ENCODE measurements around the gene SLC30A4.
A peak's percentile ranks its signal among the peaks of the same experiment; 100 is the strongest.

The SLC30A4 gene, protein sequence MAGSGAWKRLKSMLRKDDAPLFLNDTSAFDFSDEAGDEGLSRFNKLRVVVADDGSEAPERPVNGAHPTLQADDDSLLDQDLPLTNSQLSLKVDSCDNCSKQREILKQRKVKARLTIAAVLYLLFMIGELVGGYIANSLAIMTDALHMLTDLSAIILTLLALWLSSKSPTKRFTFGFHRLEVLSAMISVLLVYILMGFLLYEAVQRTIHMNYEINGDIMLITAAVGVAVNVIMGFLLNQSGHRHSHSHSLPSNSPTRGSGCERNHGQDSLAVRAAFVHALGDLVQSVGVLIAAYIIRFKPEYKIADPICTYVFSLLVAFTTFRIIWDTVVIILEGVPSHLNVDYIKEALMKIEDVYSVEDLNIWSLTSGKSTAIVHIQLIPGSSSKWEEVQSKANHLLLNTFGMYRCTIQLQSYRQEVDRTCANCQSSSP

DNA sequence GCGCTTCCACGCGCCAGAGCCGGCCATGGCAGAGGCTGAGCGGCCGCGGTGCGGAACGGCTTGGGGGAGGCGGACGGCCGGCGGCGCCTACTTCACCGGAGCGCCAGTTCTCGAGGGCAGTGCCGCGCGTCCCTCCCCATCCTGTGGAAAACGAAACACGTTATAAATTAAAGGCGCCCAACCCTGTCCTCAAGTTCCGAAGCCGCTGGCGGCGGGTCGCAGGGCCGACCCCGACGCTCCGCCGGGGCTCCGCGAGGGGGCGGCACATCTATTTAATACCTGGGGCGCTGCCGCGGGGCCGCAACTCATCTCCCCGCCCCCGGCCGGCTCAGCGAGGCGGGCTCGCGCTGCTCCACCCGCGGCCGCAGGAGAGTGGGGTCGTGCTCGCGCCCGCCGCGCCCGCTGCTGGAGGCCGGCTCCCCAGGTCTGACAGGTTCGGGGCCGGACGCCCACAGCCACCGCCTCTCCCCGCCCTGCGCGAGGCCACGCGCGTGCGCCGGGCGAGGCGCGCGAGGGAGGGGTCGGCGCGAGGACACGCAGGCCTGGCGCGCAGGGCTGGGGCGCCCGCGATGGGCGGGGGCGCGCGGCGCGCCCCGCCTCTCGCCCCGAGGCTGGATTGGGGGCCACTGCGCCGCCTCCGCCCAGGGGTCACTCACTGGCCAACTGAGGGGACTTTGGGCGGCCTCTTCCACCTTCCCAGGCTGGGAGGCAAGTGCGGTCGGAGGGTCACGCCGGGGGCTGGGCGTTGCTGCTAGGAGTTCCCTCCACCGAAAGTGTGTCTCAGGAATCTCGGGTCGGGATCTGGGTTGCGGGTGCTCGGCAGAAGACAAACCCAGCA lies at the start of gene SLC30A4:
SLC30A4 (minus strand) TSS at position 428 of the 838 bp plus-strand sequence; CDS start at position 27, 401 bp downstream.
- peak; percentile 68 for DNase-seq (ENCODE audit: low spot score)

DNA sequence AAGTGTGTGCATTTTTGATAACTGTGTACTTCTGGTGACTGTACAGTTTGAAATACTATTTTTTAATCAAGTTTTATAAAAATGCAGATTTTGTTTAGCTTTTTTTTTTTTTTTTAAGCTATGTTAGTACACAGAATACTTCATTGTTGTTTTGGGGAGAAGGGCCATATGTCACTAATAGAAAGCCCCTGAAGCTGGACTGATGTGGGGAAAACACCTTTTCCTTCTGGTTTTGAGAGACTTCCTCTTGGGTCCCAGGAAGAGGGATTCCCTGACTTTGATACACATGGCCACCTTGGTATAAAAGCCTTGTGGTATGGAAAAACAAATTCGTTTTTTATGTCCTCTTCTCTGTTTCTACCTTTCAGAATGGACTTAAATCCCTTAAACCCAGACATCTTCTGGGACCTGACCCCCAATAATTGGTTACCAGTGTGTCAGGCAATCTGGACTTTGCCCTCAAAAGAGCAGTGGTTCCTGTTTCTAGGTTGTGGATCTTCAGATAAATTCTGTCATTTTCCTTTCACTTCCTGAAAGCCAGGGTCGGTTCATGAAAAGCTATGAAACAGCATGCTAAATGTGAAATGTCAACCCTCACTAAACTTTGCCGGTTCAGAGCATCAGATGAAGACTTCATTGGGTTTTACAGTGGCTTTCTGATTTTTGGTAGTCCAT lies 33.5 kb upstream of the SLC30A4 start:
- no peak for DNase-seq (ENCODE audit: low spot score)

DNA sequence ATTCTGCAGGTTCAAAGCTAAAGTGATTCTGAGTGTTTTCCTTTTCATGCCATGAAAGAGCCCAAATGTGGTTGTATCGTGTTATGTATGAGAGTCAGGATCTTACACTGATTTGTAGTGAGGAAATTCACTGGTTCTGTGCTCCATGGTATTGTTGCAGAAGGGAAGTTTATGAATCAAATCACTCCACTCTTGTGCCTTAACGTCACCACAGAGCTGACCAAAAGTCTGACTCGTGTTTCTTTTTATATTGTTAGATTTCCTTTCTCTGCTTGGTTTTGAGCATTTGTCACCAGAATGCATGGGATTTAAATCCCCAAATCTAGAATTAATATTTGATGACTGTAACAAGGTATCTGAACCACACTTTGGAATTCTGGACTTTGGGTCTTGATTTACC lies 29.1 kb upstream of the SLC30A4 start:
- no peak for DNase-seq (ENCODE audit: low spot score)

DNA sequence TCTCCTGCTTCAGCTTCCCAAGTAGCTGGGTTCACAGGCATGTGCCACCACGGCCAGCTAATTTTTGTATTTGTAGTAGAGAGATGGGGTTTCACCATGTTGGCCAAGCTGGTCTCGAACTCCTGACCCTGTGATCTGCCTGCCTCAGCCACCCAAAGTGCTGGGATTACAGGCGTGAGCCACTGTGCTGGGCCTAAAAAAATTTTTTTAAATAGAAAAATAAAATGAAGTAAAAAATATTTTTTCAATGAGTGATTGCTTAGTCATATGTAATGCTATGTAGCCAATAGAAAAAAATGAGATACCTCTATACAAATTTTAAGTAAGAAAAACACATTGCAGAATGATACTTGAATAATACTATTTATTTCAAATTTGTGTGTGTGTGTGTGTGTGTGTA lies 27.9 kb upstream of the SLC30A4 start:
- peak; percentile 9 for DNase-seq (ENCODE audit: low spot score)

DNA sequence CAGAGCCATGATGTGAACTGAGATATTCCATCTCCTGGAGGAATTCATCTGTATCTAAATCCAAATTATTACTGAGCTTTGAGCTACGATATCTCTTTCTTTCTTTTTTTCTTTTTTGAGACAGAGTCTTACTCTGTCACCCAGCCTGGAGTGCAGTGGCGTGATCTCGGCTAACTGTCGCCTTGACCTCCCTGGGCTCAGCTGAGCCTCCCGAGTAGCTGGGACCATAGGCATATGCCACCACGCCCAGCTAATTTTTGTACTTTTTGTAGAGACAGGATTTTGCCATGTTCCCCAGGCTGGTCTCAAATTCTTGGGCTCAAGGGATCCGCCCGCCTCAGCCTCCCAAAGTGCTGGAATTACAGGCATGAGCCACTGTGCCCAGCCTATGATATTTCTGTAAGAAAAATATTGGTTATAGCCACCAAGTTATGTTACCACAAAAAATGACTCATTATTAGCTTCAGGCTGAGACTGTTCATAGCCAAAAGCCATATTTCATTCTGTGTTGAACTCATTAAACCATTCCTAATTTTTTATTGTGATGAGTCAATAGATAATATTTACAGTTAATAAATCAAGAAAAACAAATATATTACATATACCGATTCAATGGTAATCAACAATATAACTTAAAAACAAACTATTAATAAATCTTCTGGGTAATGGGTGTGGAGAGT lies 27.1 kb upstream of the SLC30A4 start:
- no peak for DNase-seq (ENCODE audit: low spot score)

DNA sequence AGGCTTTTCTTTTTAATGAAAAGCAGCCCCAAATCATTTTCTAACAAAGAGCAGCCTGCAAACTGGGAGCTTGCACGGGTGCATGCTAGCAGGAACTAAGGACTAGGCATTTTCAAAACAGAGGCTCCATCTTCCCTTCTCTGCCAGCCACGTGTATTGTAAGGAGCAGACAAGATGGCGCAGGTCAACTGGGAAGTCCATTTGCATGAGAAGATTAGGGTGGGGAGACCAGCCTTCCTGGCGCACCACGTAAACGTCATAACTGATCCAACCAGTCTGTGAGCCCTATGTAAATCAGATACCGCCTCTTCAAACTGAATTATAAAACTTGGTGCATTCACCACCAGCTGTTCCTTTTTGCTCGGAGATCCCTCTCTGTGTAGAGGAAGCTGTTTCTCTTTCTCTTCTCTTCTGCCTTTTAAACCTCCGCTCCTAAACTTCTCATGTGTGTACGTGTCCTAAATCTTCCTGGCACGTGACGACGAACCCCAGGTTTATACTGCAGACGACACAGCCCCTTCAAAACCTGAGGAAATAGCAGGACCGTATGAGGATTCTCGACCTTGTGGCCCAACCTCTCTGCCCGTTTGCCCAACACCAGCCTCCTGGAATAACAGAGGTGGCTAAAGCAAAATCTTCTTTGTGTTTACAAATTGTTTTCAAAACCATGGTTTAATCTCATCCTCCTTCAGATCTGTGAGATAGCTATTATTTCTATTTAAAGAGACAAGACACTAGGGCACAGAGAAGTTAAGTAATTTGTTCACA lies 26.4 kb upstream of the SLC30A4 start:
- DNase-seq (ENCODE audit: low spot score): no peak

DNA sequence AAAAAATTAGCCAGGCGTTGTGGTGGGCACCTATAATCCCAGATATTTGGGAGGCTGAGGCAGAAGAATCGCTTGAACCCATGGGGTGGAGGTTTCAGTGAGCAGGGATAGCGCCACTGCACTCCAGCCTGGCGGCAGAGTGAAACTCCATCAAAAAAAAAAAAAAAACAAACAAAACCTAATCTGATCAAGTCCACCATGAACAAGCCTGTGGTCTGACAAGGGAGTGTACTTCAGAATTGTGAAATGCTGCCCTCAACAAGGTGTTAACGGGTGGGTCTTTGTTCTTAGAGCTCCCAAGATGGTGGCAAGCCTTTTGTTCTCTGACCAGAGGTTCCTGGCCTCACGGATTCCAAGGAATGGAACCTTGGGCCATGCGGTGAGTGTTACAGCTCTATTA lies 24.2 kb upstream of the SLC30A4 start:
- DNase-seq (ENCODE audit: low spot score): no peak

DNA sequence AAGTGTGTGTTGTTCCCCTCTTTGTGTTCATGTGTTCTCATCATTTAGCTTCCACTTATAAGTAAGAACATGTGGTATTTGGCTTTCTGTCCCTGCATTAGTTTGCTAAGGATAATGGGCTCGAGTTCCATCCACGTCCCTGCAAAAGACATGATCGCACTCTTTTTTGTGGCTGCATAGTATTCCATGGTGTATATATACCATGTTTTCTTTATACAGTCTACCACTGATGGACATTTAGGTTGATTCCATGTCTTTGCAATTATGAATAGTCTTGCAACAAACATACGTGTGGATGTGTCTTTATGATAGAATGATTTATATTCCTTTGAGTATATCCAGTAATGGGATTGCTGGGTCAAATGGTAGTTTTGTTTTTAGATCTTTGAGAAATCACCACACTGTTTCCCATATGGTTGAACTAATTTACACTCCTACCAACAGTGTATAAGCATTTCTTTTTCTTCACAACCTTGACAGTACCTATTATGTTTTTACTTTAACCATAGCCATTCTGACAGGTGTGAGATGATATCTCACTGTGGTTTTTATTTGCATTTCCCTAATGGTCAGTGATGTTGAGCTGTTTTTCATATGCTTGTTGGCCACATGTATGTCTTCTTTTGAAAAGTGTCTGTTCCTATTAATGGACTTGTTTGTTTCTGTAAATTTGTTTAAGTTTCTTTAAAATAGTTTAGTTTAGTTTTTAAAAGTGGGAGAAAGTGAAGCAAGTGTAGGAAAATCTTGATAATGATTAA lies 21.9 kb upstream of the SLC30A4 start:
- no peak for DNase-seq (ENCODE audit: low spot score)

DNA sequence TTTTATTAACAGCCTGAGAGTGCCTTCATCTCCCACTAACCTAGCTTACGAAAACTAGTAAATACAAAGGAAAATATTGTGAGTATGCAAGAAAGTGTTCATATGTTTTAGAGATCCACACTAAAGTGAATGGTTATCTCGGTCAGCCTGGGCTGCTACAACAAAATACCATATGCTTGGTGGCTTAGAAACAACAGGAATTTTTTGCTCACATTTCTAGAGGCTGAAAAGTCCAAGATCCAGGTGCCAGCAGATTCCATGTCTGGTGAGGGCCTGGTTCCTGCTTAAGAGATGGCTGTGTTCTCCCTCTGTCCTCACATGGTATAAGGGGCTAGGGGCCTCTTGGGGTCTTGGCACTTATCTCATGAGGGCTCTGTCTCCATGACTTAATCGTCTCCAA lies 20.5 kb upstream of the SLC30A4 start:
- DNase-seq (ENCODE audit: low spot score): no peak

DNA sequence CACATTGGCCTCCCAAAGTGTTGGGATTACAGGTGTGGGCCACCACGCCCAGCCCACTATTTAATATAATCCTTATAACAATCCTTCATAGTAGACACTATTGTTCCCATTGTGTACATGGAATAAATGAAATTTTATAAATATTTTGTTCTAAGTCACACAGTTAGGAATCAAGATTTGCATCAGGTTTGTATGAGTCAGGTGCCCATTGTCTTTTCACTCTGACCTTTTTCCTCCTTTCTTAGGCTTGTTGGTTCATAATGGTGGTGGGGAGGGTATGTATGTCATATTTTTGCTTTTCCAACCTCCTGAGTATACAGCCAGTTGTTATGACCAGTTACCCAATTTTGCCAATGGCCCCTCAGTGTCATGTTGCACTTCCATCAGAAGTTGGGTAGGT lies 18.0 kb upstream of the SLC30A4 start:
- DNase-seq (ENCODE audit: low spot score): no peak

DNA sequence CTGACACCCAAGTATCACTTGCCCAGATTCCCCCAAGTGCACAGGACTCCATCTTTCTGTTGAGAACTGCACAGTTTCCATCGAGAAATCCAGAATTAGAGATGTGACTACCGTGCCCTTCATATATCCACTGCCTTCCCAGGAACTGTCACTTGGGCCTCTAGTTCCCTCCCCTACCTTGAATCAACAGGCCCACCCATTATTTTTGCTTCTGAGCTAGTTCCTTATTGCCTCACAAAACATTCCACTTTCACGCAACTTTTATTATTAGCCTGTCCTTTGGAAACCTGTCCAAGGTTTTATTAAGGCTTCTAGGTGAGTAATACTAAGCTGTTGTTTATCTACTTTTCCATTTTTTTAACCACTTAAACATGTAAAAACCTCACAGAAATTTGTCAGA lies 17.1 kb upstream of the SLC30A4 start:
- DNase-seq (ENCODE audit: low spot score): no peak

DNA sequence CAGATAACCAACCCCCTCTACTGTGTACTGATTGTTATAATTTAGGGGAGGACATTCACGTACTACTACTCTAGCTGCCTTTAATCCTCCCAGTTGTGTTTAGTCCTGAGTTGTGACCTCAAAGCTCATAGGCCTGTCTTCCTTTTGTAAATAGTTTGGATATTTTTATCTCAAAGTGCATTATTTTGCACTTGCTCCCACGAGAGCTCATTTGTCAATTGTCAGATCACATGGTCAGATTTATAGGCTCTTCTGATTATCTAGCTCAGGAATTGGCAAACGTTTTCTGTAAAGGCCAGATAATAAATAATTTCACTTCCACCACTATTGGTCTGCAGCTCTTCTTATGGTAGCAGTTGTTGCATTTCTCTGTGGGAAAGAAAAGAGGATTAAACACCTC lies 14.4 kb upstream of the SLC30A4 start:
- DNase-seq (ENCODE audit: low spot score): no peak

DNA sequence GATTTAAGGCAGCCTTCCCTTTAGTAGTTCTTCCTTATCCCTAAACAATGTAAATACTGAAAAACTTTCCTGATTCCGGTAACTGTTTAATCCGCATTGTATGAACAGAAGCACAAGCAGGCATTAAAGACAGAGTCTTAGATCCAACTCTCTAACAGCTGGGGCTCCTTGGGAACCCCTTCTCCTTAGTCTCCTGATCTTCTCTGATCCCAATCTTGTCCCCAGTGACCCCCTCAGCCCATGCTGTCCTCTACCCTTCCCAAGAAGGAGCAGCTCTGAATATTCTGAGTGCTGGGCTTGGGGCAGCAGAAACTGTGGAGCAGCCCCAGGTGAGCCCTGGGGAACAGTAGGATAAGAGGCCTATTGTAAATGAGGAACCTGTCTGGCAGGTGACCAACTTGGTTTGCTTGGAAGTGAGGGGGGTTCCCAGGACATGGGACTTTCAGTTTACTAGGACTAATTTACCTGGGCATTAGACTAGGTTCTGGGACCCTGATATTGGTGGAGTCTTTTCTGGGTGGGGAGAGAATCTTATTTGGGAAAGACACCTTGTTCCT lies 13.0 kb upstream of the SLC30A4 start:
- no peak for DNase-seq (ENCODE audit: low spot score)

DNA sequence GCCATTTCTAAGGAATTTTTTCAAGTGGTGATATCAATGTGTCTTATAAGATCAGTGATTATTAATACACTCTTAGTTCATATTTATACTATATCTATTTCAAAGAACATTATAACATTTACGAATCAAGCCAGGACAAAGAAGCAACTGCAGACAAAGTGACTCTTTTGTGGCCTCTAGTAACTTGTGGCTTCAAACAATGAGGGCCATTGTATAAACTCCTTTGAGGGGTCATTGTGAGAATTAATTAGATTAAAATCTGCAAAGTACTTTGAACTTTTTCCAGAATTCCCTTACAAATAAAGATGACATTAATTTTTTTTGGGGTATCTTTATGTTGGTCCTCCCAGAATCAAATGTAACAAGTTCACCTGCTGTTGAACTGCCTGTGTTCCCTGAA lies 12.3 kb upstream of the SLC30A4 start:
- no peak for DNase-seq (ENCODE audit: low spot score)

DNA sequence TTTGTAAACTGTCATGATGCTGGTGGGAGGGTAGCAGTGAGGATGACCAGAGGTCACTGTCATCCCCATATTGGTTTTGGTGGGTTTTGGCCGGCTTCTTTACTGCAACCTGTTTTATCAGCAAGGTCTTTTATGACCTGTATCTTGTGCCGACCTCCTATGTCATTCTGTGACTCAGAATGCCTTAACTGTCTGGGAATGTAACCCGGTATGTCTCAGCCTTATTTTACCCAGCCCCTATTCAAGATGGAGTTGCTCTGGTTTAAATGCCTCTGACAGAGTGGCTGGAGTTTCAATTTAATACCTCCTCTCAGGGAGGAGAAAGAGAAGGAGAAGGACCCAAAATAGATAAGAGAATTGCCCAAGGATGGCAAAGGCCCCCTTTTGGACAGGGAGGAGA lies 10.3 kb upstream of the SLC30A4 start:
- peak; percentile 59 for DNase-seq (ENCODE audit: low spot score)

DNA sequence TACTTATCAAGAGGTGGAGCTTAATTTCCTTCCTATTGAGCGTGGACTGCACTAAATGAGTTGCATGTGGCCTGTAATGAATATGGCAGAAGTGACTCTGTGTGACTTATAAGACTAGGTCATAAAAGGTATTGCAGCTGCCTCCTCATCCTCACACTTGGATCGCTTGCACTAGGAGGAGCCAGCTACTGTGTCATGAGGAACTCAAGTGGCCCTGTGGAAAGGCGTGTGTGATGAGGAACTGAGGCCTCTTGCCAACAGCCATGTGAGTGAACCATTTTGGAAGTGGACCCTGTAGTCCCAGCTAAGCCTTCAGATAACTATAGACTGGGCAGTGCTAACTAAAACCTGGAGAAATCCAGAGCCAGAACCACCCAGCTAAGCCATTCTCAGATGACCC lies 7.1 kb upstream of the SLC30A4 start:
- no peak for DNase-seq (ENCODE audit: low spot score)

DNA sequence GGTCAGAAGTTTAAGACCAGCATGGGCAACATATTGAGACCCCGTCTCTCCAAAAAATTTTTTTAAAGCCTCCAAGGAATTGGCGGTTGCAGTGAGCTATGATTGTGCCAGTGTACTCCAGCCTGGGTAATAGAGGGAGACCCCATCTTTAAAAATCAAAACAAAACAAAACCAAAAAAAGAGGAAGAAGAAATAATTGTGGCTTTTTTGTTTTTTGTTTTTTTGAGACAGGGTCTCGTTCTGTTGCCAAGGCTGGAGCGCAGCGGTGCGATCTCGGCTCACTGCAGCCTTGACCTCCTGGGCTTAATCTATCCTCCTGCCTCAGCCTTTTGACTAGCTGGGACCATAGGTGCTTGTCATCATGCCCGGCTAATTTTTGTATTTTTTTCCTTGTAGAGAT lies 4.5 kb upstream of the SLC30A4 start:
- DNase-seq (ENCODE audit: low spot score): no peak

DNA sequence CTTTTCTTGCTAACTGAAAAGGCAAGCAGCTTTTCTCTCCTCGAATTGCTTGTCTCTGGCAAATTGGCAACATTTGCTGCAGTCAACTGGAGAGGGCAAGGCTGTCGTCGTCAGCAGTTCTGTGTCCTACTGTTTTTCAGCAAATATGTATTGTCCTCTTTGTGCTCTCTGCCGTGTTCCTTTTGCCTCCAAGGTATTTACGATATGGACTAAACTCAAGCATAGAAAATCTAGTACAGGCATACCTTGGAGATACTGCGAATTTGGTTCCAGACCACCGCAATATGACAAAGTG lies 558 bp upstream of the SLC30A4 start:
- DNase-seq (ENCODE audit: low spot score): no peak

DNA sequence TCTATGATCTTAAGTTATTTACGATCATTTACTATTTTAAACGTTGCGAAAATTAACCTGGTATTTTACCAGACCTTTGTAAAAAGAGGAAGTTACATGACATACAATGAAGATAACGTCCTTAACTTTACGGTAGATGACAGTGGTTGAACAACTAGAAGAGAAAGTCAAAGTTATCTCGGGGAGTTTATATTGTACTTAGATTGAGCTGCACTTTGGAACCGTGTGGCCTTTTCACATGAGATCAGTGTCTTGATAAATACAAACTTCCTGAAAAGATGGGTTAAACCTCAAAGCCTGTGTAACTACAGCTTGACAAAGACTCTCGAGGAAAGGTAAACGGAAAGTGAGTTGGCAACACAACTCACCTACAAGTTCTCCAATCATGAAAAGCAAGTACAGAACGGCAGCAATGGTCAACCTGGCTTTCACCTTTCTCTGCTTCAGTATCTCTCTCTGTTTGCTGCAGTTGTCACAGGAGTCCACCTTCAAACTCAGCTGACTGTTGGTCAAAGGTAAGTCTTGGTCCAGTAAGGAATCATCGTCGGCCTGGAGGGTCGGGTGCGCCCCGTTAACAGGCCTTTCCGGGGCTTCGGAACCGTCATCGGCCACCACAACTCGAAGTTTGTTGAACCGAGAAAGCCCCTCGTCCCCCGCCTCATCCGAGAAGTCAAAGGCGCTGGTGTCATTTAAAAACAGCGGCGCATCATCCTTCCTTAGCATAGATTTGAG lies 793 bp downstream of the SLC30A4 start:
- peak; percentile 29 for DNase-seq (ENCODE audit: low spot score)

DNA sequence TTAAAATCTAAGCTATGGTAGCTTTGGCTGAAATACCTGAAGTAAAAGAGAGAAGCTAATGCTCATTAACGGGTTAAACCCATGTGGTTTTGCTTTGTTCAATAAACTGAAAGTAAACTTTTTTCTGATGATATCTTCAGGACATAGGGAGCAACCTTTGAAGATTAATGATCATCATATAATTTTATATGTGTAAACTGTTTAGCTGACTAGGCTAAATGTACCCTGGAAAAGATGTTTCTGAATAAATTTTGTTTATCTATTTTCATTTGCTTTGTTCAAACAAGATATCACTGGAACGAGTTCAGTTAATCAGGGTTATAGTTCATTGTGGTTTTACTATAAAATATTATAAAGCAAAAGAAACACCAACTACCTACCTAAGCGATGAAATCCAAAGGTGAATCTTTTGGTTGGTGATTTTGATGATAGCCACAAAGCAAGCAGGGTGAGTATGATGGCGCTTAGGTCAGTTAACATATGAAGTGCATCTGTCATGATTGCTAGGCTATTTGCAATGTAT lies 11.7 kb downstream of the SLC30A4 start:
- DNase-seq (ENCODE audit: low spot score): no peak

Measured in kidney tubule cell (primary cell).